HG02678 (cell line): ENCODE results near the gene CIB4.

ENCODE experiments used
- ATAC-seq: cut with Tn5 transposase; IDR thresholded peaks from one replicate; pipeline ENCODE4 v1.9.1; 2021; ENCODE audit warnings: mild to moderate bottlenecking, moderate library complexity; ENCODE audit not compliant: unreplicated experiment

Gene CIB4

DNA sequence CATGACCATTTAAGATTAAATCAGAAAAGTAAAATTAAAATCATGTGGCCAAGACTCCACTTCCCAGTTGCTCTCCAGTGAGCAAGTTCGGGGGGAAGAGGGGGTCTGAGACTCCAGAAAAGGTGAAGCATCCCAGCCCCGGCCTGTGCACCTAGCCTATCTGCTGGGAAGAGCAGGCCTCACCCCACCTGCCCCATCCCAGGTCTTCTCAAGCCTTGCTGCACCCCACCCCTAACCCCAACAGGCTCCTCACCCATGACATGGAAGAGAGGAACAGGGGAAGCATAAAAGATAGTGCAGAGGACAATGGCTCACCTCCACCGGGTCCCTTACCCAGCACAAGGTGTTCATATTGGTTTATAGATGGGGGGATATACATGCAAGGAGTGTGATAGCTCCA is 14.6 kb downstream of the CIB4 start:
- ATAC-seq, result no peak

GRCh38 chr2:26623541-26624495 is 17.3 kb downstream of the CIB4 start:
- no peak for ATAC-seq

DNA sequence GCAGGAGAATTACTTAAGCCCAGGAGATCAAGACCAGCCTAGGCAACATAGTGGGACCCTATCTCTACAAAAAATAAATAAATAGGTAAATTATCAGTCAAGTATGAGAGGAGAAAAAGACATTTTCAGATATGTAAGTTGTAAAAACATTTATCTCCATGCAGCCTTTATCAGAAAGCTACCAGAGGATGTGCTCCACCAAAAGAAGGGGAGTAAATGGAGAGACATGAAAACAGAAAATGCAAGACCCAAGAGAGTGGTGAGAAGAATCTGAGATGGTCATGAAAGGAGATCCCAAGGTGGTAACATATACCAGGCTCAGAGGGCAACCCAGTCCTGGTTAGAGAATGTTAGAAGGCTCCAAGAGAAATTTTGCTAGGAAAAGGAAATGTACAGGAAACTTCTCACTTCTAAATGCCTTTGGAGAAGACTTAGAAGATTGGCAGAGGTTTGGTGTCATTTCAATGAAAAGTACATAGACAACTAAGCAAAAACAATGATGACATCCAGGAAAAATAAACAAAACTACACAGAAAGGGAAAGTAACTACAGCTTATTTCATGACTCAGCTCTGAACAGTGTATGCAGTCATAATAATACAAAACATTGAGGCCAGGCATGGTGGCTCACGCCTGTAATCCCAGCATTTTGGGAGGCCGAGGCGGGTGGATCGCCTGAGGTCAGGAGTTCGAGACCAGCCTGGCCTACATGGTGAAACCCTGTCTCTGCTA is 19.5 kb downstream of the CIB4 start:
- no peak for ATAC-seq

DNA sequence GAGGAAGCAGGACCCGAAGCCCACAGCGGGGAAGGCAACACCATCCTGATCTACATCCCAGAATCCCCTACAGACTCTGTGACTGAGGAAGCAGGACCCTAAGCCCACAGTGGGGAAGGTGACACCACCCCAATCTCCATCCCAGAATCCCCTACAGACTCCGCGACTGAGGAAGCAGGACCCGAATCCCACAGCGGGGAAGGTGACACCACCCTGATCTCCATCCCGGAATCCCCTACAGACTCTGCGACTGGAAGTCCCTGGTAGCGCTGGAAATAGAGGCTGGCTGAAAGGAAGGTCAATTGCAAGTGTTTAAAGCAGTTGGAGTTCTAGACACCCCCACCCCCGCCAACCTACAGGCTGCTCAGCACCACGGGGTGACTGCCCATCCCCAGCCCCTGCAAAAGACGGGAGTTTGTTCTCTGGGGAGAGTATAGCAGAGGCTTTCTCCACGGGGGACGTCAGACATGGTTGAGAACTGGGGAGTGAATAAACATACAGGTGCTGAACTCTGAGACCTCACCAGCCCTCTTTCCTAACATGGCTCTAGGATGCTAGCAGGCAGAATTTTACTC is 21.0 kb downstream of the CIB4 start:
- ATAC-seq, result no peak

GRCh38 chr2:26619521-26619951 is 21.6 kb downstream of the CIB4 start:
- no peak for ATAC-seq

- ATAC-seq, result no peak
These were observed 22.1 kb downstream of the CIB4 start for GRCh38 chr2:26619096-26619495.

GRCh38 chr2:26618611-26619010 is 22.6 kb downstream of the CIB4 start:
- no peak for ATAC-seq

DNA sequence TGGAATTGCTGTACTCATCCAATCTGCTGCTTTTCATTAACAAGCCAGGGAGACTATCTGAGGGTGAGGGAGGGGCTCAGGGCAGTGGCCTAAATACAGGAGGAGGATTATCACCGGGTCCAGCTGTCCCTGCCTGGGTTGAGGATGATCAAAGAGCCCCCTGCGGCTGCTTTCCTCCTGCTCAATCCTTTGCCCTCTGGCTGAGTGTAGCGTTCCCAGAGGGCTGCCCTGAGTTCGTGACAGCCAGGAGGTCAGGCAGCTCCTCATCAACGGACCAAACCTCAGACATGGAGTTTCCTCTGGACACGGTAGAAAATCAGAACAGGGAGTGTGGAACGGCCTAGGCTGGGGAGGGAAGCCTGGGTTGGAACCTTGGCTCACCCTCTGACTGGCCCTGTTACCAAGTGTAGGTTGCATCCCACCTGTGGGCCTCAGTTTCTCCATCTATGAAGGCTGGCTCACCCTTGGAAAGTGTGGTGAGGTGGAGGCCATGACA is 23.5 kb downstream of the CIB4 start:
- ATAC-seq, result no peak

DNA sequence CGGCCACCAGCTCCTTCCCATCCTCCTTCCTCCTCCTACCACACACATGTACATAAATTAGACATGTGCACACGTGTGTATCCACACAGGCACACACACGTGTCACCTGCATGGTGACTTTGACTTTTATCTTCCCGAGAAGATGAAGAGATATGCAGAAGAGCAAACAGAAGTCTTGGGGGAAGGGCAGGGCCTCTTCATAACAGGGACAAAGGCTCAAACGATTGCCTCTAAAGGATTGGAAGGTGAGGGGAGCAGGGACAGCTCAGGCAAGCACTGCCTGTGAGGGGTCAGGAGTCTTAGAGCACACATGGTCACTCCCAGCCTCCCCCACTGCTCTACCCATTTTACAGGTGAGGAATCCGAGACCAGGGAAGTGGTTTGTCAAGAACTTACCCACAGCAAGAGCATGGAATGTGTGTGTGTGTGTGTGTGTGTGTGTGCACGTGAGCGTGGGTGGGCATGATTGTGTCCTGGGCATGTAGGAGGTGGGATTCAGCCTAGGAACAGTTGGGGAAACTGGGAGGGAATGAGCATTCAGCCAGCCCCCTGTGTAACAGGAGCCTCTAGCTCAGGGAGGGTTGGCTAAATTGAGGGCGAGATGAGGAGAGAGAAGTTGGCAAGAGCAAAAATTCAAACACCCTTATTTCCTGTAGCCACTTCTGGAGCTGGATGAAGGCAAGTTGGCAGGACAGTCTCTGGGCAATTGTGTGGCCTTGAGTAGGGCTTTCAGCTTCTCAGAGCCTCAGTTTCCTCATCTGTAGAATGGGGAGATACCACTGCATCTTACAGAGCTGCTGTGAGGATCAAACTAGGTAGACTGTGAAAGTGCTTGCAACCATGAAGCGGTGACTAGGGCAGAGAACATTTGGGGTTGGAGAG is 24.2 kb downstream of the CIB4 start:
- ATAC-seq, result no peak

DNA sequence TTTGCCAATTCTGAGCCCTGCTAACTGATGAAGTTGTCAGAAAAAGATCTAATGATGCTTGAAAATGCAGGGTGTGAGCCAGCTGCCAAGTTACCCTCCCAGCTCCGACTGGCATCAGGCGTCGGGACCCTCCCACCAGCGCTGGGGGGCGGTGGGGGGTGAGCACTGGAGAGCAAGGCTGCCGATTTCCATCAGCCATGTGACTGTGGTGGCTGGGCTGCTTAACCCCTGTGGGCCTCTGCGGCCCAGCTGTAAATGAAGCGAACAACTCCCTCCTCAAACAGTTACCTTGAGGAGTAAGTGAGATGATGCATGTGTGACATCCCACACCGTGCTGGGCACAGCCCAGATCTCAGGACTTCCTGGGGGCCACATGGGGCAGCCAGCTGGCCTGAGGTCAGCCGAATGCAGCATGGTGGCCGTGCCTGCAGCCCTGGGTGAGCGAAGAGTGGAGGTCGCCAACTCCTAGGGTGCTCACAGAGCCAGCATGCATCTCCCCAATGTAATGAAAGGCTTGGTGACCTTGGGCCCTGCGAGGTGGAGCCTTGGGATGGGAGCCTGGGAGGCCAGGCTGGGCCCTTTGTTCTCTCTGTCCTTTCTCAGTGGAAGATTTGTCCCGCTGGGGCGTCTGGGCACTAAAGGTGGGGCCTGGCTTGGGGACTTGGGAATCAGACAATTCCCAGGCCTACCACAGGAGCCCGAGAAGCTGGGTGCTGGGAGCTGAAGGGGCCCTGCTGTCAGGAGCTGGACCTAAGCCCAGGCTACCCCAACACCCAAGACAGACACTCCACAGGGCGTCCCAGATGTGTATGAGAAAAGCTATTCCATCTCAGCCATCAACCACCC is 25.1 kb downstream of the CIB4 start:
- ATAC-seq, result no peak

DNA sequence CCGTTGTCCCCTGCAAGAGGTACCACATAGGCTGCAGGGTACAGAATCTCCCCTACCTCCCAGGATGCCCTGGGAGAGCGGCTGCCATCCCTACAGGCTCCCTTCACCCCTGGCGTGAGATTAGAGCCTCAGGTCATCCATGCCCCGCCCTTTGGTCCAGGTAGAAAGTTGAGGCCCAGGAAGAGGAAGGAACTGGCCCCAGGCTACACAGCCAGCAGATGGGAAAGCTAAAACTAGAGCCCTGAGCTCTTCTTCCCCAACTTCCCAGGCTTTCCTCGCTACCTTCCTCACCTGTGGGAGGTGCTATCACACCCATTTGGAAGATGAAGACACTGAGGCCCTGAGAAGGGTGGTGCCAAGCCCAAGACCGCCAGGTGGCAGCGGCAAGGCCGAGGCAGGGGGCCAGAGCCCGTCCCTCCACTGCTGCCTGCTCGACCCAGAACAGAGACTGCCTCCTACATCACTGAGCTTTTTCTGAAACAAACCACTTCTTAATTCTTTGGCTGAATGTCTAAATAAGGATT is 25.8 kb downstream of the CIB4 start:
- no peak for ATAC-seq

- no peak for ATAC-seq
These were observed 26.7 kb downstream of the CIB4 start for GRCh38 chr2:26614216-26615138.

GRCh38 chr2:26613241-26614215 is 27.6 kb downstream of the CIB4 start:
- ATAC-seq, result no peak

- ATAC-seq, result no peak
These were observed 28.5 kb downstream of the CIB4 start for GRCh38 chr2:26612522-26613240.

- ATAC-seq, result no peak
These were observed 29.1 kb downstream of the CIB4 start for GRCh38 chr2:26612034-26612433.

DNA sequence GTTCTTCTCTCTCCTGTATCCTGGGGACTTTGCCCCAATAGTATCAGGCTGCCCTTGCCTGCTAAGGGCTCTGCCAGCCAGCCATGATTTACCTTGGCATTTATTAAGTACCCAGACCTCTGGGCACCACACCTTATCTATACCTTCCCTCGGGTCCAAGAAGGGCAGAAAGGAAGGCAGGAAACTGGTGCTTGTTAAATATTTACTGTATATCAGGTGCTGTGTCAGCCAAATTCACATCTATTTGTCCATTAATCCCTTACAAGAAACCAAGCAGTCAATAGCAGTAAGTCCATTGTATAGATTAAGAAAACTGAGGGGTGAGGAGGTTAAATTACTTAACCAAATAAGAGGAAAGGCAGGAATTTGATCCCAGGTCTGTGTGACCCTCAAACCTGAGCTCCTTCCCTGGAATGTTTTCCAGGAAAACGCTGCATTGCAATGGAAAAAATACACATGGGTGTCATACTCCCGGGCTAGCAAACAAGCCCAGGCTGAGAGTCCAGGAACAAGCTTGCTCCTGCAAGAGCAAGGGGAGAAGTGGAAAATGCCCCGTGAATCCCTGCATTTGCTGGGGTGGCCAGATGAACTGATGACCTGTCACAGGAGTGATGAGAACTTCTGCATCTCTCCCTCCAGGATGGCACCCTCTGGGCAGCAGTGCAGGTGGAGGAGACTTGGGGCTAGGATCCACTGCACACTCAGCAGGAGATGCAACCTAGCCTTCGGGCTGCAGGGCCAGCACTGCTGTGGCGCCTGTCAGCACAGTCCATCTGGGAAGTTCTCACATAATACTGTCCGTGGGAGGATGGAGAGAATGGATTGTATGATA is 30.4 kb downstream of the CIB4 start:
- ATAC-seq, result no peak
